Measurements from ENCODE around the gene TUBAL3.

The TUBAL3 gene

GRCh38 chr10:5404208-5405041 lies at the start of gene TUBAL3:
TUBAL3 (minus strand) TSS chr10:5404828; CDS start chr10:5404792, 36 bp downstream.
- DNase-seq: no peak
- no peaks in the 10 kb centered on the region for H3K4me1 Mint-ChIP-seq
- H3K36me3 Mint-ChIP-seq: no peaks in the 10 kb centered on the region
- no peak within 1 kb of the TSS for H3K4me3 Mint-ChIP-seq
- CTCF ChIA-PET: interaction anchor here (1.2 to 1.3 kb wide), 2 partner anchors 14 to 120 kb away, joined by 3 to 4 read pairs; no protein-coding TSS in a partner anchor
- H3K27me3 Mint-ChIP-seq: peaks cover 14% of the 10 kb centered on the region
- no peak within 1 kb of the TSS for H3K27ac Mint-ChIP-seq
- H3K9me3 Mint-ChIP-seq: no peaks in the 10 kb centered on the region

- Mint-ChIP-seq H3K9me3 (no peaks in the 10 kb centered on the region), H3K36me3 (peaks cover 56% of the 10 kb centered on the region), H3K4me3 (no peak overlapping the region), H3K27me3 (no peaks in the 10 kb centered on the region), H3K4me1 (peaks cover 25% of the 10 kb centered on the region), H3K27ac (no peak overlapping the region)
- CTCF ChIA-PET: interaction anchor here (2.7 kb wide), 1 partner anchor 169 kb away, joined by 14 read pairs; no protein-coding TSS in a partner anchor
- DNase-seq: no peak
Observed at GRCh38 chr10:5453749-5454489, 49.3 kb upstream of the TUBAL3 start.

- H3K27me3 Mint-ChIP-seq: no peaks in the 10 kb centered on the region
- H3K36me3 Mint-ChIP-seq: peaks cover 37% of the 10 kb centered on the region
- peaks cover 42% of the 10 kb centered on the region for H3K4me1 Mint-ChIP-seq
- DNase-seq: no peak
- H3K27ac Mint-ChIP-seq: no peak overlapping the region
- H3K9me3 Mint-ChIP-seq: no peaks in the 10 kb centered on the region
- CTCF ChIA-PET: interaction anchor here (1.5 kb wide), 1 partner anchor 172 kb away, joined by 4 read pairs; no protein-coding TSS in a partner anchor
- H3K4me3 Mint-ChIP-seq: no peak overlapping the region
Observed at GRCh38 chr10:5450605-5451384, 46.2 kb upstream of the TUBAL3 start.

- Mint-ChIP-seq H3K27me3 (no peaks in the 10 kb centered on the region), H3K36me3 (peaks cover 32% of the 10 kb centered on the region), H3K9me3 (no peaks in the 10 kb centered on the region), H3K27ac (no peak overlapping the region), H3K4me3 (no peak overlapping the region), H3K4me1 (peaks cover 50% of the 10 kb centered on the region)
- DNase-seq: no peak
- CTCF ChIA-PET: no interaction called here
Observed at GRCh38 chr10:5449823-5450222, 45.2 kb upstream of the TUBAL3 start.

- peaks cover 56% of the 10 kb centered on the region for H3K4me1 Mint-ChIP-seq
- no peak overlapping the region for H3K27ac Mint-ChIP-seq
- CTCF ChIA-PET: no interaction called here
- DNase-seq: no peak
- no peak overlapping the region for H3K4me3 Mint-ChIP-seq
- no peaks in the 10 kb centered on the region for H3K27me3 Mint-ChIP-seq
- H3K9me3 Mint-ChIP-seq: no peaks in the 10 kb centered on the region
- peaks cover 31% of the 10 kb centered on the region for H3K36me3 Mint-ChIP-seq
Observed at GRCh38 chr10:5449227-5449626, 44.6 kb upstream of the TUBAL3 start.

DNA sequence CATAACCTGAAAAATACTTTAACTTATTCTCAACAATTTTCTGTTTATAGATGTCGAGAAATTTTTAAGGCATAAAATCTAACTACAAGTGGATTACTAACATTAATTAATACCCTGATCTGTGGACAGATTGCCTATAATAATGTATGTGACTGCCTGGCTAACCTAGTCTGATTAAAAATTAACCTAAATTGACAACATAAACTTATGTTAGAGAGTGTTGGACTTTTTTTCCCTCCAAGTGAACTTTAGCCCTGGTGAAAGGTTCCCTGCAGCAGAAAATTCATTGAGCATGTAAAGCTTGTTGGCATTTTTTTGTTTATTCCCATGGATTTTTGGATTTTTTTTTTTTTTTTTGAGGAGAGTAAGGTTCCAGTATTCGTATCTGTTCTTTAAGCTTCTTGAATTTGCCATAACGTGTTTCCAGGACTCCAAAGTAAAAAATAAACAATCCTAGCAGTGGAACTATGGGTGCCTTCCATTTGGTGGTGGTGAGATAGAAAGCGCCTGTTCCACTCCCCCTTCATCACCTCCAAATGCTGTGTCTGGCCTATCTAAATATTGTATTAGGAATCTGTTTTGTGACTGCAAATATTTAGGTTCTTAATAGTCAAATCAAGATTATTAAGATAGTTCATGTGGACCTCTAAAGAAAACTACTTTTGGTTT lies 43.8 kb upstream of the TUBAL3 start:
- no peak for DNase-seq
- Mint-ChIP-seq H3K4me3 (peak overlapping the region; percentile 27), H3K36me3 (peaks cover 23% of the 10 kb centered on the region), H3K27ac (peak overlapping the region; percentile 5), H3K27me3 (no peaks in the 10 kb centered on the region), H3K4me1 (peaks cover 63% of the 10 kb centered on the region), H3K9me3 (no peaks in the 10 kb centered on the region)
- CTCF ChIA-PET: interaction anchor here (0.9 to 10.7 kb wide), 6 partner anchors 15 to 633 kb away, joined by 3 to 221 read pairs (median 3); no protein-coding TSS in a partner anchor

DNA sequence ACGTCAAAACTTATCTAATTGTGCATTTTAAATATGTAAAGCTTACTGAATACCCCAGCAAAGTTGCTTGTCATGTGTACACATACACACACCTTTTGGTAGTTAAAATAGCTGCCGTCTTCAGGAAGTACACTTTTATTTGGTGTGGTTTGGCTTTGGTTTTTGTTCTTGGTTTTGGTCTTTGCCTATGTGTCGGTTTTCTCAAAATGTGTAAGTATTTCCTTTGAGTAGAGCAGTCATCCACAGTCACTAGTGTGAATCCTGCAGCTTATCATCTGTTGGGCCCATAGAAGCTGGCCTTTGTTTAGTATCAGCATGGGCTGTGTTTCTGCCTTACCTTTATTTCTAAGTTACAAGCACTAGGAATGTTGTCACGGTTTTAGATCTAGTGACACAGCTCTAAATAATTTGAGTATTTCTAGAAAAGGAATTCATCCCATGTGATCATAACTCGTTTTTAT lies 43.0 kb upstream of the TUBAL3 start:
- no peaks in the 10 kb centered on the region for H3K9me3 Mint-ChIP-seq
- peak; percentile 40 for DNase-seq
- H3K4me1 Mint-ChIP-seq: peaks cover 67% of the 10 kb centered on the region
- peak overlapping the region; percentile 91 for H3K27ac Mint-ChIP-seq
- CTCF ChIA-PET: interaction anchor here (0.9 to 10.7 kb wide), 6 partner anchors 14 to 633 kb away, joined by 3 to 221 read pairs (median 3); no protein-coding TSS in a partner anchor
- H3K27me3 Mint-ChIP-seq: no peaks in the 10 kb centered on the region
- H3K4me3 Mint-ChIP-seq: peak overlapping the region; percentile 82
- peaks cover 17% of the 10 kb centered on the region for H3K36me3 Mint-ChIP-seq

- CTCF ChIA-PET: interaction anchor here (1.2 to 10.7 kb wide), 6 partner anchors 13 to 632 kb away, joined by 3 to 221 read pairs (median 4); no protein-coding TSS in a partner anchor
- Mint-ChIP-seq H3K27me3 (no peaks in the 10 kb centered on the region), H3K27ac (peak overlapping the region; percentile 91), H3K9me3 (no peaks in the 10 kb centered on the region), H3K36me3 (peaks cover 12% of the 10 kb centered on the region), H3K4me3 (peak overlapping the region; percentile 82), H3K4me1 (peaks cover 72% of the 10 kb centered on the region)
- DNase-seq: no peak
Observed at GRCh38 chr10:5447056-5447455, 42.4 kb upstream of the TUBAL3 start.

- CTCF ChIA-PET: interaction anchor here (1.2 to 10.7 kb wide), 4 partner anchors 12 to 631 kb away, joined by 3 to 221 read pairs (median 4); no protein-coding TSS in a partner anchor
- H3K4me1 Mint-ChIP-seq: peaks cover 73% of the 10 kb centered on the region
- H3K36me3 Mint-ChIP-seq: peaks cover 9% of the 10 kb centered on the region
- H3K27me3 Mint-ChIP-seq: no peaks in the 10 kb centered on the region
- no peaks in the 10 kb centered on the region for H3K9me3 Mint-ChIP-seq
- H3K27ac Mint-ChIP-seq: peak overlapping the region; percentile 91
- H3K4me3 Mint-ChIP-seq: peak overlapping the region; percentile 82
- DNase-seq: peak; percentile 92
Observed at GRCh38 chr10:5446390-5446926, 41.8 kb upstream of the TUBAL3 start.

GRCh38 chr10:5445006-5445405 lies 40.4 kb upstream of the TUBAL3 start:
- DNase-seq: no peak
- no peak overlapping the region for H3K27ac Mint-ChIP-seq
- H3K9me3 Mint-ChIP-seq: no peaks in the 10 kb centered on the region
- peaks cover 69% of the 10 kb centered on the region for H3K4me1 Mint-ChIP-seq
- peaks cover 8% of the 10 kb centered on the region for H3K36me3 Mint-ChIP-seq
- H3K4me3 Mint-ChIP-seq: no peak overlapping the region
- CTCF ChIA-PET: interaction anchor here (1.0 to 10.7 kb wide), 3 partner anchors 10 to 179 kb away, joined by 3 to 221 read pairs (median 6); no protein-coding TSS in a partner anchor
- H3K27me3 Mint-ChIP-seq: no peaks in the 10 kb centered on the region

DNA sequence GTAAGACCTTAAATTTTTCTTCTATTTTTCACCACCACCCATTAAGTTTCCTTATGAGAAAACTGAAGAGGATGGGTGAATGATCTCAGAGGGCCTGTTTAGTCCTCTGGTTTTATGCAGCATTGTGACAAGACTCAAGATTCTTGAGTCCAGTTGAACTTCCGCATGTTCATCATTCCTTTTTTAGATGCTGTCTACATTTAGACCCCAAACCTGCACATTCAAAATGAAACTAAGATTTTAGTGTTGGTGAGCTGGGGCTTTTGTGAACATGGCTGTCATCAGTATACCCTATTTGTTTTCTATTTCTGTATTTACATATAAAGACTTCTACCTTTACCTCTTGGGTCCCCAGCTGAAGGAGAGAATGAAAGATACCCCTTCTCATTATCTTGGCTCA lies 38.8 kb upstream of the TUBAL3 start:
- CTCF ChIA-PET: interaction anchor here (0.7 to 10.7 kb wide), 10 partner anchors 8 to 594 kb away, joined by 3 to 221 read pairs (median 5); no protein-coding TSS in a partner anchor
- peaks cover 10% of the 10 kb centered on the region for H3K36me3 Mint-ChIP-seq
- H3K27ac Mint-ChIP-seq: no peak overlapping the region
- no peak overlapping the region for H3K4me3 Mint-ChIP-seq
- H3K9me3 Mint-ChIP-seq: no peaks in the 10 kb centered on the region
- no peaks in the 10 kb centered on the region for H3K27me3 Mint-ChIP-seq
- no peak for DNase-seq
- H3K4me1 Mint-ChIP-seq: peaks cover 56% of the 10 kb centered on the region

- Mint-ChIP-seq H3K27ac (no peak overlapping the region), H3K27me3 (no peaks in the 10 kb centered on the region), H3K4me1 (peaks cover 52% of the 10 kb centered on the region), H3K4me3 (no peak overlapping the region), H3K9me3 (no peaks in the 10 kb centered on the region), H3K36me3 (peaks cover 10% of the 10 kb centered on the region)
- CTCF ChIA-PET: interaction anchor here (0.7 to 10.7 kb wide), 10 partner anchors 8 to 593 kb away, joined by 3 to 221 read pairs (median 5); no protein-coding TSS in a partner anchor
- DNase-seq: no peak
Observed at GRCh38 chr10:5442990-5443370, 38.4 kb upstream of the TUBAL3 start.
